Mucosa of stomach (tissue), 1 donor: ENCODE measurements around the gene RNF215.
A peak's percentile ranks its signal among the peaks of the same experiment; 100 is the strongest.

ENCODE experiments used
- H3K27me3 ChIP-seq: one replicate; pipeline ENCODE4 v1.7.0; 2013; ENCODE audit warnings: mild to moderate bottlenecking, low read length; ENCODE audit not compliant: control insufficient read depth, insufficient read depth
- H3K36me3 ChIP-seq: one replicate; pipeline ENCODE4 v1.7.0; 2013; ENCODE audit warnings: low read length; ENCODE audit not compliant: control insufficient read depth, insufficient read depth
- H3K4me1 ChIP-seq: one replicate; pipeline ENCODE4 v1.7.0; 2013; ENCODE audit warnings: mild to moderate bottlenecking, low read length; ENCODE audit not compliant: control insufficient read depth, insufficient read depth
- H3K4me3 ChIP-seq: one replicate; pipeline ENCODE4 v1.7.0; 2013; ENCODE audit warnings: low read length
- H3K9ac ChIP-seq: one replicate; pipeline ENCODE4 v1.7.0; 2013; ENCODE audit warnings: mild to moderate bottlenecking, low read length, moderate library complexity
- H3K9me3 ChIP-seq: one replicate; pipeline ENCODE4 v1.7.0; 2013; ENCODE audit warnings: mild to moderate bottlenecking, low read length, moderate library complexity; ENCODE audit not compliant: control insufficient read depth
- donor health status: Pancreatic carcinoma.

Gene RNF215

GRCh38 chr22:30399718-30400117, 12.5 kb upstream of the RNF215 start:
- no peak overlapping the region for H3K9ac ChIP-seq
- no peaks in the 10 kb centered on the region for H3K9me3 ChIP-seq
- H3K4me3 ChIP-seq, result no peak overlapping the region
- H3K27me3 ChIP-seq, result peaks cover 9% of the 10 kb centered on the region
- H3K4me1 ChIP-seq, result peaks cover 35% of the 10 kb centered on the region
- H3K36me3 ChIP-seq, result no peaks in the 10 kb centered on the region

GRCh38 chr22:30398685-30399680, 11.8 kb upstream of the RNF215 start:
- Histone ChIP-seq H3K9ac (no peak overlapping the region), H3K4me3 (no peak overlapping the region), H3K36me3 (no peaks in the 10 kb centered on the region), H3K4me1 (peaks cover 35% of the 10 kb centered on the region), H3K27me3 (peaks cover 9% of the 10 kb centered on the region), H3K9me3 (no peaks in the 10 kb centered on the region)

DNA sequence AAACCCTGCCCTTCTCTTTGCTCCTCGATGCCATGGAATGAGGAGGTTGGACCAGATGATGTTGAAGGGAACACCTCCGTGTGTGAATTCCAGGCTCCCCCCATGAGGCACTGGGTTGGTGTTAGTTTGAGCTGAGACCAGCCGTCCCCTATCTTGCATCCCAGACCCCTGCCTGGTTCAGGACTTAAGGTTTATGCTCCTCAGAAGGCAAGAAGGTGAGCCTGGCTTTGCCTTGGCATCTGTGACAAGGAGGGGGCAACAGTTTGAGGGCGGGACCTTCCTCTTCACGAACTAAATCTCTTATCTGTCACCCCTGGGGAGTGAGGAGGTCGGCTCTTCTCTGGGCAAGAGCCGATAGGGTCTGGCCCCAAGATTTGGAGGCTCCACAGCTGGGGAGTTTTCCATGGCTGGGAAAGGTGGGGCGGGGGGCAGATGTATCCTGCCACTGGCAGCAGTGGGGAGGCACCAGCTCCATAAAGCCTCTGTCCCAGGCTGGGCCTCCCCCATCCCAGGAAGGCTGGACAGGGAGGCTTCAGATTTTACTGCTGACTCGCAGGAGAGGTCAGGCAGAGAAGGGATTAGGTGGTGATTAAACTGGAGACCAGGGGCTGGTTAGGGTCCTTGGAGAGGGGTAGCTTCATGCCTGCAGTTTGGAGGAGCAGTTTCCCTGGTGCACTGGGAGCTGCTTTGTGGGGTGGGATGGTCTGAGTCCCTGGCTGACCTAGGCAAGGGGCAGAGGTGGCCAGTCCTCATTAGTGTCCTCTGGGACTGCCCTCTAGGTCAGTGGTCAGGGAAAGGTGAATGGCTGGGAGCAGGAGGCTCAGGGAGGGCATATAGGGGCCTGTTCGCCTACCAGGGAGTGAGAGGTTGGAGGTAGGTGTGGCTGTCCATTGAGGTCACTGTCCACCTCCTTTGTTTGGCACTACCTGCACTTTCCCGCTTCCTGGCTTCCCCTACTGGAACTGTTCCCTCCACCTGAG, 10.7 kb upstream of the RNF215 start:
- Histone ChIP-seq H3K9ac (peak overlapping the region; percentile 68), H3K9me3 (no peaks in the 10 kb centered on the region), H3K4me3 (peak overlapping the region; percentile 12), H3K36me3 (no peaks in the 10 kb centered on the region), H3K4me1 (peaks cover 35% of the 10 kb centered on the region), H3K27me3 (peaks cover 9% of the 10 kb centered on the region)

DNA sequence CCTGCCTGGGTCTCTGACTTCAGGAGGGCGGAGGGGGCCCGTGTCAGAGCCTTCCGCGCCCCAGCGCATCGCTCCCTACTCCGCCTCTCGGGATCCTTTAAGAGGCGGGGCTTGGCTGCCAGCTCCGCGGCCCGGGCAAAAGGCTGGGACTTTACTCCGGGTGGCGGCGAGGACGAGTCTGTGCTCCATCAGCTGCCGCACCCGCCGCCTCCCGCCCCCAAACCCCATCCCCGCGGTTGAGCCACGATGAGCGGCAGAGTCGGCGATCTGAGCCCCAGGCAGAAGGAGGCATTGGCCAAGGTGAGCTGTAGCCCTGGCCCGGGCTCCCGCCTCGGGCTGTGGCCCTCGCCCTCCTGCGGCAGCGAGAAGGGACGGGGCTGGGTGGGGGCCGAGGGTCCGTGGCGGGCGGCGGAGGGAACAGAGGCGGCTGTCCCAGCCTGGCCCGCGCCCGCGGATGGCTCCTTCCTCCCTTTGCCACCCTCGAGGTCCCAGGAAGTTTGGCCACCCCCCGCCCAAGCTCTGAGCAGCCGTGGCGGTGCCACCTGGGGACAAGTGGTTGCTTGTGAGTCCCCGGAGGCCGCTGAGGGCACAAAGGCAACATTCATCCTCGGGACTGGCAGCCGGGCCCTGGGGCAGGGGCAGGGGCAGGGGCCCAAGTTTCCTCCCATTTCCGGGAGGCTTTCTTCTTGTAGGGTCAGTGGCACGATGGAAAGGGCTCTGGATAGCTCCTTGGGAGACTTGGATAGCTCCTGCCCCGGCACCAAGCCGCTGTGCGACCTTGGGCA, 9.9 kb upstream of the RNF215 start, which contains the start of gene SEC14L2:
SEC14L2 (plus strand) TSS at position 148 of the 785 bp plus-strand sequence; CDS start at position 247, 99 bp downstream.
- Histone ChIP-seq H3K36me3 (no peaks in the 10 kb centered on the region), H3K4me3 (peak within 1 kb of the TSS; percentile 12), H3K27me3 (peaks cover 9% of the 10 kb centered on the region), H3K9ac (peak within 1 kb of the TSS; percentile 68), H3K9me3 (no peaks in the 10 kb centered on the region), H3K4me1 (peaks cover 32% of the 10 kb centered on the region)

DNA sequence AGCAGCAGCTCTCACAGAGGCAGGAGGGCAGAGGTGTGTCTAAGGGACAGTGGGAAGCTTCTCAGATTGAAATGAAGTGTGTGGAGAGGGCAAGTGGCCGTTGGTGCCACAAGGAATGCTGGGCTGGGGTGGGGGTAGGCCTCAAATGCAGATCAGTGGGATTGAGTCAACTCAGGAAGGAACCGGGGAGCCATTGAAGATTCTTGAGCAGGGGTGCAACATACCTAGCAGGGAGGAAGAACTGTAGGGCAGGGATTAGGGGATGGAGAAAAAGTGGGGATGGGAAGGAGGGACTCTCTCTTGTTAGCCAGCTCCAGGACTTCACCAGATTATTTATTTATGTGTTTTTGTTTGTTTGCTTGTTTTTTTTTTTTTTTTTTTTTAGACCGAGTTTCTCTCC, 6.7 kb upstream of the RNF215 start:
- Histone ChIP-seq H3K4me1 (peaks cover 26% of the 10 kb centered on the region), H3K27me3 (peaks cover 9% of the 10 kb centered on the region), H3K9me3 (no peaks in the 10 kb centered on the region), H3K4me3 (no peak overlapping the region), H3K9ac (no peak overlapping the region), H3K36me3 (no peaks in the 10 kb centered on the region)

- H3K9me3 ChIP-seq, result no peaks in the 10 kb centered on the region
- H3K27me3 ChIP-seq, result peaks cover 6% of the 10 kb centered on the region
- no peak overlapping the region for H3K4me3 ChIP-seq
- no peak overlapping the region for H3K9ac ChIP-seq
- H3K36me3 ChIP-seq, result no peaks in the 10 kb centered on the region
- peaks cover 20% of the 10 kb centered on the region for H3K4me1 ChIP-seq
Measured at GRCh38 chr22:30393322-30393680, 6.1 kb upstream of the RNF215 start.

DNA sequence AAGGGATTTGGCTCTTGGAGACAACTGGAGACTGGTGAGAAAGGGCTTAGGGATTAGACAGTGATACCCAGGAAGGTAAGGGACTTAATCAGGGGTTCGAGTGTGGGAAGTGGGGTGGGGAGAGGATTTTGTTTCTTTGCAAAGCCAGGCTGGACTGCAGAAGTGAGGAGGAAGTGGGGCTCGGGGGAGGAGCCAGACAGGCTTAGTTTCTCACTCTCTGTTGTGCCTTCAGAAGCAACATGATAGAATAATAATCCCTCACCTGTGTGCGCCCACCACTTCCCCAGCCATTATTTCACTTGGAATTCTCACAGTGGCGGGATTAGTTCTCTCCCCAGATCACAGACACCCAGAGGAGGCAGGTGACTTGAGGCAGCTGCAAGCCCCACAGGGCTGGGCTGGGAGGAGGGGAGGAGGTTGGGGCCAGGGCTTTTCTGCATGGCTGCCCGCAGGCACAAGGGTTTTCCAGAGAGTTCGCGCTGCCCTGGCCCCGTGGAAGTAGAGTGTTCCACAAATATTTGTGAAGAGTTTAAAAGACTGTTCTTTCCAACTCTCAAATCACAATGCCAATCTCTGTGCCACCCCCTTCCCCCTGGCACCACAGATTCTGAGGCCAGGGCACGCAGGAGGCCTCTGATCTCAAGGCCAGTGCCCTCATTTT, 5.6 kb upstream of the RNF215 start:
- no peak overlapping the region for H3K4me3 ChIP-seq
- no peaks in the 10 kb centered on the region for H3K9me3 ChIP-seq
- H3K36me3 ChIP-seq, result no peaks in the 10 kb centered on the region
- H3K27me3 ChIP-seq, result peaks cover 5% of the 10 kb centered on the region
- H3K9ac ChIP-seq, result no peak overlapping the region
- H3K4me1 ChIP-seq, result peaks cover 15% of the 10 kb centered on the region

- Histone ChIP-seq H3K36me3 (no peaks in the 10 kb centered on the region), H3K27me3 (no peaks in the 10 kb centered on the region), H3K9ac (no peak overlapping the region), H3K4me1 (peaks cover 10% of the 10 kb centered on the region), H3K4me3 (no peak overlapping the region), H3K9me3 (no peaks in the 10 kb centered on the region)
Measured at GRCh38 chr22:30390974-30391691, 3.9 kb upstream of the RNF215 start.

DNA sequence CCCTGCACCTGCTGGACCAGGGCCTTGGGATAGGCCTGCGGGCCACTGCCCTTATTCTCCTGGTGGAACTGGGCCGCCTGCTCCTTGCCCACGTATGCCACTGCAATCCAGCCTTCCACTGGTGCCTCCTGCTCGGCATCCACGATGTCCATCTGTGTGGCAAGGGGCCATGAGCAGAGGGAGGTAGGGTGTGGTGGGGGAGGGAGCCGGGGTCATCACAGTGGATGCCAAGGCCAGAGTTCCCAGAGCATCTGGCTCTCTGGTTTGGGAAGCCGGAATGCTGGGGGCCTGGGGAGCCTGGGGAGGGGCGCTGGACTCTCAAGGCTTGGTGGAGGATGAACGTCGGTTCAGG, 627 bp downstream of the RNF215 start:
- H3K9me3 ChIP-seq, result no peaks in the 10 kb centered on the region
- peak overlapping the region; percentile 71 for H3K9ac ChIP-seq
- H3K4me1 ChIP-seq, result peaks cover 11% of the 10 kb centered on the region
- no peaks in the 10 kb centered on the region for H3K27me3 ChIP-seq
- H3K36me3 ChIP-seq, result no peaks in the 10 kb centered on the region
- no peak overlapping the region for H3K4me3 ChIP-seq

GRCh38 chr22:30385942-30386341, 1.3 kb downstream of the RNF215 start:
- H3K9ac ChIP-seq, result peak overlapping the region; percentile 71

More at GRCh38 chr22:30385942-30386341, 1.3 kb downstream of the RNF215 start:
- H3K4me3 ChIP-seq, result no peak overlapping the region
- no peaks in the 10 kb centered on the region for H3K27me3 ChIP-seq
- no peaks in the 10 kb centered on the region for H3K9me3 ChIP-seq
- no peaks in the 10 kb centered on the region for H3K36me3 ChIP-seq
- H3K4me1 ChIP-seq, result peaks cover 11% of the 10 kb centered on the region
